Endodermal cell (in vitro differentiated cells): ENCODE results near the gene SDK2. TPM values are rescaled to one million over a fixed set of nuclear protein-coding genes. Genes with fewer than 3 reads are reported as not detected.

Source experiments
- DNase-seq: peaks from one replicate; pipeline ENCODE4 v3.0.0-alpha.2; 2017
- H3K27ac ChIP-seq: 2 replicates; pipeline ENCODE4 v1.5.1; 2013; ENCODE audit warnings: mild to moderate bottlenecking, low read depth, low read length, moderate library complexity
- H3K27me3 ChIP-seq: 2 replicates; pipeline ENCODE4 v1.6.1; 2013; ENCODE audit warnings: mild to moderate bottlenecking, low read length, moderate library complexity; ENCODE audit not compliant: insufficient read depth, control insufficient read depth, poor library complexity, severe bottlenecking
- H3K36me3 ChIP-seq: 2 replicates; pipeline ENCODE4 v1.7.0; 2013; ENCODE audit warnings: mild to moderate bottlenecking, low read length, moderate library complexity; ENCODE audit not compliant: control insufficient read depth, insufficient read depth
- H3K4me1 ChIP-seq: one replicate; pipeline ENCODE4 v1.7.0; 2013; ENCODE audit warnings: low read length; ENCODE audit not compliant: control insufficient read depth, insufficient read depth
- H3K4me3 ChIP-seq: 2 replicates; pipeline ENCODE4 v1.5.1; 2013; ENCODE audit warnings: mild to moderate bottlenecking, low read length, moderate library complexity
- H3K9ac ChIP-seq: 2 replicates; pipeline ENCODE4 v1.6.1; 2013; ENCODE audit warnings: mild to moderate bottlenecking, low read length, moderate library complexity; ENCODE audit not compliant: poor library complexity, severe bottlenecking; ENCODE audit errors: extremely low read depth
- H3K9me3 ChIP-seq: 2 replicates; pipeline ENCODE4 v1.6.1; 2013; ENCODE audit warnings: mild to moderate bottlenecking, low read length, moderate library complexity; ENCODE audit not compliant: control insufficient read depth
- H3K27ac Mint-ChIP-seq: 2 replicates; pipeline ENCODE4 v1.8.0; 2020; ENCODE audit warnings: mixed read lengths
- H3K27me3 Mint-ChIP-seq: 2 replicates; pipeline ENCODE4 v1.8.0; 2021; ENCODE audit warnings: mild to moderate bottlenecking, mixed read lengths; ENCODE audit not compliant: insufficient read depth
- H3K36me3 Mint-ChIP-seq: 2 replicates; pipeline ENCODE4 v1.8.0; 2020; ENCODE audit warnings: low read depth, mixed read lengths
- H3K4me1 Mint-ChIP-seq: 2 replicates; pipeline ENCODE4 v1.8.0; 2020; ENCODE audit warnings: mixed read lengths
- H3K4me3 Mint-ChIP-seq: 2 replicates; pipeline ENCODE4 v1.8.0; 2020; ENCODE audit warnings: mild to moderate bottlenecking, moderate library complexity, mixed read lengths
- H3K9me3 Mint-ChIP-seq: 2 replicates; pipeline ENCODE4 v1.8.0; 2020; ENCODE audit warnings: mild to moderate bottlenecking, mixed read lengths
- WGBS, 2 experiments: methylation state at CpG; one replicate each; pipeline versions ENCODE4 v1.1.5 to v1.1.7; 2013; ENCODE audit warnings: missing lambda C conversion rate in 2 of 2, mixed read lengths in 1 of 2; ENCODE audit not compliant: insufficient coverage in 1 of 2, insufficient read length in 1 of 2; 5-methylcytosine and 5-hydroxymethylcytosine counted together
- total RNA-seq, 2 donors: library from RNA; stranded (reverse); fragmentation: NEBNext Ultra II Directional in 1 of 2; extraction: Animal tissue kit (Norgen Biotek cat#: 25700) in 1 of 2; gene quantifications; 2 replicates in 1 of 2; 3 replicates in 1 of 2; pipeline ENCODE4 v1.2.1, GENCODE V29; 2021
- TF ChIP-seq, protein P1 (sequence below): fragments of 200-600 bp; sonication (generic); conservative IDR thresholded peaks from 2 replicates; pipeline ENCODE4 v1.5.0; 2021; ENCODE audit warnings: antibody characterized with exemption, mild to moderate bottlenecking

The SDK2 gene
- total RNA-seq, 2 donors from 2014 or later, result 5.9 to 7.0 TPM

DNA sequence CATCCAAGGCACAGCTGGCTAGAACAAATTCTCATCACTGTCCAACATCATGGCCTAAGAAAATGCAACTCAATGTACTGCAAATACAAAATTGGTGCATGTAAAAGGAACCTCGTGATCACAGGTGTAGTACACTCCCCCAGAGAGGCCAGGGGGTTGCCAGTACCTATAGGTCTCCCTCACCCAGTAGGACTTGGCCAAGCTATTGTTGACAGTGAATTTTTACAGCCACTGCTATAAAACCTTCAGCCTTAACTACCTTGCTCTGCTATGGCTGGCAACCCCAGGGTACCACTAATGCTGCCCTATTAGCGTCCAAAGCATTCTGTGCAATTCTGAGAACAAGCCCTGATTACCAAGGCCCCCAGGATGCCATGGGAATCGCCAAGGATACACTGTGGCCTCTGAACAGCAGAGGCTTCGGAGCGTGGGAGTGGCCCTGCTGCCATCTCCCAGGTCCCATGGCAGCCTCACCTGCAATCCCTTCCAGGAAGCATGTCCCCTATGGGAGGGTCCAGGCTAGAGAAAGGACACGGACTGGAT, 67.6 kb downstream of the SDK2 start:
- peaks cover 3% of the 10 kb centered on the region for H3K4me1 ChIP-seq
- WGBS, 2 experiments, result 89 to 94% methylated on average over 5 to 6 of the region's 6 CpGs
- Mint-ChIP-seq H3K9me3 (no peaks in the 10 kb centered on the region), H3K27ac (no peak overlapping the region), H3K27me3 (peaks cover 67% of the 10 kb centered on the region), H3K36me3 (no peaks in the 10 kb centered on the region), H3K4me3 (no peak overlapping the region), H3K4me1 (peaks cover 8% of the 10 kb centered on the region)
- H3K36me3 ChIP-seq, result no peaks in the 10 kb centered on the region
- H3K27ac ChIP-seq, result no peak overlapping the region
- no peak for DNase-seq
- H3K9ac ChIP-seq, result no peak overlapping the region
- peaks cover 17% of the 10 kb centered on the region for H3K27me3 ChIP-seq
- H3K4me3 ChIP-seq, result no peak overlapping the region
- TF ChIP-seq, protein P1, sequence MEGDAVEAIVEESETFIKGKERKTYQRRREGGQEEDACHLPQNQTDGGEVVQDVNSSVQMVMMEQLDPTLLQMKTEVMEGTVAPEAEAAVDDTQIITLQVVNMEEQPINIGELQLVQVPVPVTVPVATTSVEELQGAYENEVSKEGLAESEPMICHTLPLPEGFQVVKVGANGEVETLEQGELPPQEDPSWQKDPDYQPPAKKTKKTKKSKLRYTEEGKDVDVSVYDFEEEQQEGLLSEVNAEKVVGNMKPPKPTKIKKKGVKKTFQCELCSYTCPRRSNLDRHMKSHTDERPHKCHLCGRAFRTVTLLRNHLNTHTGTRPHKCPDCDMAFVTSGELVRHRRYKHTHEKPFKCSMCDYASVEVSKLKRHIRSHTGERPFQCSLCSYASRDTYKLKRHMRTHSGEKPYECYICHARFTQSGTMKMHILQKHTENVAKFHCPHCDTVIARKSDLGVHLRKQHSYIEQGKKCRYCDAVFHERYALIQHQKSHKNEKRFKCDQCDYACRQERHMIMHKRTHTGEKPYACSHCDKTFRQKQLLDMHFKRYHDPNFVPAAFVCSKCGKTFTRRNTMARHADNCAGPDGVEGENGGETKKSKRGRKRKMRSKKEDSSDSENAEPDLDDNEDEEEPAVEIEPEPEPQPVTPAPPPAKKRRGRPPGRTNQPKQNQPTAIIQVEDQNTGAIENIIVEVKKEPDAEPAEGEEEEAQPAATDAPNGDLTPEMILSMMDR, result no peak
- H3K9me3 ChIP-seq, result no peaks in the 10 kb centered on the region

DNA sequence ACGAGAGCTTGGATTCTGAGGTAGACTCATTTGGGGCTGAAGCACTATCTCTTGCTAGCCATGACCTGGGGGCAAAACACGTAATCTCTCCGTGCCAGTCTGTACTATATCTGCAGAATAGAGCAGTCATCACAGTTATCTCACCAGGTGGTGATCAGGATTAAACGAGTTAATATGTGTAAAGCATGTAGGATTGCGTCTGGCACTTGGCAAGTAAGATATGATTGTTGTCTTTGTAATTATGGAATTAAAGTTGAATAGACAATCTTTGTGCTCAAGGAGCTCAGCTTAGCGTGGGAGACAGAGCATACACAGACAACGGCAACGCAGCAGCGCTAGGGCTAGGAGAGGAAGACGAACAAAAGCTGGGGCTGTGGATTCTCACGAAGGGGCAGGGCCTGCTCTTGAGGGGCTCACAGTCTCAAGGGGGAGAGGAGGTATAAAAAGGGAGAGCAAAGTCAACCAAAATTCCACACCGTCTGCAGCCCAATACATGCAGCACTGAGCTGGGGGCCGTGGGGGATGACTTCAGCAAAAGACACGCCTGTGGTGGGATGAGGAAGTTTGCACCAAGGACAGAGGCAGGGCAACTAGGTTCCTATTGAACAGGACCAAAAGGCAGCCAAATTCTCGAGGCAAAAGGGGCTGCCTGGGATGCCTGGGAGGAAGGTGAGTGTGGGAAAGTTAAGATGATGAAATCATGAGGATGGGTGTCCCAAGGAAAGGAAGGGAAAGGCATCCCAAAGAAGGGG, 68.6 kb downstream of the SDK2 start:
- Histone ChIP-seq H3K9me3 (no peaks in the 10 kb centered on the region), H3K27ac (no peak overlapping the region), H3K4me1 (peaks cover 3% of the 10 kb centered on the region), H3K9ac (no peak overlapping the region), H3K36me3 (no peaks in the 10 kb centered on the region), H3K27me3 (peaks cover 14% of the 10 kb centered on the region), H3K4me3 (no peak overlapping the region)
- no peak overlapping the region for H3K4me3 Mint-ChIP-seq
- no peaks in the 10 kb centered on the region for H3K9me3 Mint-ChIP-seq
- 84% methylated on average over 14 to 15 of the region's 15 CpGs for WGBS, 2 experiments
- peaks cover 66% of the 10 kb centered on the region for H3K27me3 Mint-ChIP-seq
- H3K27ac Mint-ChIP-seq, result no peak overlapping the region
- DNase-seq, result no peak
- peaks cover 8% of the 10 kb centered on the region for H3K4me1 Mint-ChIP-seq
- TF ChIP-seq, protein P1, result no peak
- no peaks in the 10 kb centered on the region for H3K36me3 Mint-ChIP-seq

DNA sequence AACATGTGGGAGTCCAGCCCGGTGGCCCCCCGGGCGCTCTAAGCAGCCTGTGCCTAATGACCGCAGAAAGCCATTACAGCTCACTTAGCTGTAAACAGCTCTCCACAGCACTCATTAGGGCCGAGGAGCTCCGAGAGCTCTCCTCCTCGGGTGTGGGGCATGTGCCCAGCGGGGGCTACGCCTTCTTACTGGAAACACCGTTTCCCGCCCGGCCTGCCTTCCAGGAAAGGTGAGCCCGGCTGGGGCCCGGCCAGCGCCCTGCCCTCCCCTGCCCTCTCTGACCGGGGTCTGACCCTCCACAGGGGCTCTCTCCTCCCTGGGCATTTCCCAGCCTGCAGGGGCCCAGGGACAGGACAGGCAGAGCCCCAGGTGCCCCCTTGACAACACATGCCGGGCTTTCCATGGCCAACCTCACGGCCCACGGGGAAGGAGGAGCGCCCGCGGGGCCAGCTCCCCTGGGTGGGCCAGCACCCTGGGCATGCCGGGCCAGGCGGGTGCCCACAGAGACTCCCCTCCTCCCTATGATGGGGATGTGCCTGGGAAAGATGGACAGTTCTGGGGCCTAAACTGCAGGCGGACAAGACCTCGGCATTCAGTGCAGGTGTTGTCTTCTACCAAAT, 72.6 kb downstream of the SDK2 start:
- DNase-seq, result no peak
- H3K4me1 Mint-ChIP-seq, result peaks cover 26% of the 10 kb centered on the region

More for the DNA sequence above, 72.6 kb downstream of the SDK2 start:
- no peaks in the 10 kb centered on the region for H3K36me3 Mint-ChIP-seq
- H3K4me1 ChIP-seq, result peaks cover 7% of the 10 kb centered on the region
- 88 to 91% methylated on average over 15 to 26 of the region's 26 CpGs for WGBS, 2 experiments
- H3K9me3 Mint-ChIP-seq, result no peaks in the 10 kb centered on the region
- peaks cover 2% of the 10 kb centered on the region for H3K27me3 ChIP-seq
- no peak overlapping the region for H3K27ac Mint-ChIP-seq
- H3K36me3 ChIP-seq, result no peaks in the 10 kb centered on the region
- no peak overlapping the region for H3K4me3 ChIP-seq
- no peak overlapping the region for H3K9ac ChIP-seq
- TF ChIP-seq, protein P1, result no peak
- no peak overlapping the region for H3K27ac ChIP-seq
- no peak overlapping the region for H3K4me3 Mint-ChIP-seq
- H3K27me3 Mint-ChIP-seq, result peaks cover 32% of the 10 kb centered on the region
- H3K9me3 ChIP-seq, result no peaks in the 10 kb centered on the region
